GM21576 (cell line): Measurements from ENCODE around the gene ADGRB3.
A peak's percentile ranks its signal among the peaks of the same experiment; 100 is the strongest.
"Not testable (repeated sequence)": the region's sequence is repeated elsewhere in the genome, so short reads cannot be mapped to it uniquely, and the experiment has no call there.

Source experiments
- ATAC-seq: cut with Tn5 transposase; IDR thresholded peaks from one replicate; pipeline ENCODE4 v1.9.1; 2021; ENCODE audit warnings: mild to moderate bottlenecking, moderate library complexity; ENCODE audit not compliant: unreplicated experiment

ADGRB3 gene

DNA sequence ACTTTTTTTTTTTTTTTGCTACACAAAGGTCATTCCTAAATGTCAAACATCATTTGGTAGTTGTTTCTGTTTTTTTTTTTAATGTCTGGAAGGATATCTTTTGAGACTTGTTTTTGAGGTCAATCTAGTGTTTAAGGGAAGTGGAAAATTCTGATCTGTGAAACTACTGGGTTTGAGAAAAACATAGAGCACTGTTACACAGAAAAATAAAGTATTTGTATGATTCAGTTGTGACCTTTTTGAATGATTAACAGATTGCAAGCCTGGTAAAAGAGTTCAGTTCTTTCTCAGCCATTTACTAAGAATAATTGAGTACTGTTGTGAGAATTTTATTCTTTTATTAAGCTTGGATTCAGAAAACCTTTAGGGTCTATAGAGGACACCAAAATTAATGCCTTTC, 276.7 kb downstream of the ADGRB3 start:
- ATAC-seq = no peak

DNA sequence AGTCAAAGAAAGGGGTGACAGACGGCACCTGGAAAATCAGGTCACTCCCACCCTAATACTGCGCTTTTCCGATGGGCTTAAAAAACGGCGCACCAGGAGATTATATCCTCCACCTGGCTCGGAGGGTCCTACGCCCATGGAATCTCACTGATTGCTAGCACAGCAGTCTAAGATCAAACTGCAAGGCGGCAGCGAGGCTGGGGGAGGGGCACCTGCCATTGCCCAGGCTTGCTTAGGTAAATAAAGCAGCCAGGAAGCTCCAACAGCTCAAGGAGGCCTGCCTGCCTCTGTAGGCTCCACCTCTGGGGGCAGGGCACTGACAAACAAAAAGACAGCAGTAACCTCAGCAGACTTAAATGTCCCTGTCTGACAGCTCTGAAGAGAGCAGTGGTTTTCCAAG, 277.7 kb downstream of the ADGRB3 start:
- not testable (repeated sequence) for ATAC-seq

DNA sequence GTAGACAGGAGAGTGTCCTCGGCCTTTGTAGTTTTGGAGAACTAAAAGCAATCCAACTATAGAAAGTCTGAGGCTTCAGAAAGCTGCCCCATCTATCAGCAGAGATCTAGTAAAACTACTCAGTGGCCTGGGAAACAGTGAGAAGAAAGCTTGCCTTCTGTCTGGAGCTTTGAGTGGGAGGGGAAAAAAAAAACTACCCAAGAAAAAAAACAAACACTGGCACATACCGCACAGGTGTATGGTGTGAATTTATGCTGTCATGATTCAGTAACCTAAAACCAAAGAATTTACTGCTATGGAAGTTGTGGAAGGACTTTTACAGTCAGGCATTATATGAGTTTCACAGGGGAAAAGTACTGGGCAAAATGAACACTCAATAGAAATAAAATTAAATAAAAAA, 280.5 kb downstream of the ADGRB3 start:
- ATAC-seq = no peak

DNA sequence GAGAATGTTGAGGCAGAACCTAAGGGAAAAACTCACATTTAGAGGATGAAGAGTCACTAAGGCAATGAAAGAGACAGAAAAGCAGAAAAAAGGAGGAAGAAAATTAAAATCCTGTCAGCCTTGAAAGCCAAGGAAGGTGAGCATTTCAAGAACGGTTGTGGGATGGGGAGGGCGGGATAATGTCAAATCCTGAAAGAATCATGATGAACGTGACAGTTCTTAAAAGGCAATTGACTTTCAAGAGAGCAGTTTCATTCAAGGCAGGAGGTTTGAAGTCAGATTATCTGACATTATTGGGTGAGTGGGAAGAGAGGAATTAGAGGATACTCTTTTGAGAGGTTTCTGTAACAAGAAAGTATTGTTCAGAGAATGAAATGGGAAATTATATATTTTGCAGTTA, 284.5 kb downstream of the ADGRB3 start:
- ATAC-seq = no peak

- ATAC-seq = no peak
These were observed 306.3 kb downstream of the ADGRB3 start for GRCh38 chr6:68941345-68941744.

- no peak for ATAC-seq
These were observed 312.6 kb downstream of the ADGRB3 start for GRCh38 chr6:68947721-68948120.

GRCh38 chr6:68951270-68951669, 316.2 kb downstream of the ADGRB3 start:
- no peak for ATAC-seq

GRCh38 chr6:68958327-68958726, 323.2 kb downstream of the ADGRB3 start:
- ATAC-seq = no peak

DNA sequence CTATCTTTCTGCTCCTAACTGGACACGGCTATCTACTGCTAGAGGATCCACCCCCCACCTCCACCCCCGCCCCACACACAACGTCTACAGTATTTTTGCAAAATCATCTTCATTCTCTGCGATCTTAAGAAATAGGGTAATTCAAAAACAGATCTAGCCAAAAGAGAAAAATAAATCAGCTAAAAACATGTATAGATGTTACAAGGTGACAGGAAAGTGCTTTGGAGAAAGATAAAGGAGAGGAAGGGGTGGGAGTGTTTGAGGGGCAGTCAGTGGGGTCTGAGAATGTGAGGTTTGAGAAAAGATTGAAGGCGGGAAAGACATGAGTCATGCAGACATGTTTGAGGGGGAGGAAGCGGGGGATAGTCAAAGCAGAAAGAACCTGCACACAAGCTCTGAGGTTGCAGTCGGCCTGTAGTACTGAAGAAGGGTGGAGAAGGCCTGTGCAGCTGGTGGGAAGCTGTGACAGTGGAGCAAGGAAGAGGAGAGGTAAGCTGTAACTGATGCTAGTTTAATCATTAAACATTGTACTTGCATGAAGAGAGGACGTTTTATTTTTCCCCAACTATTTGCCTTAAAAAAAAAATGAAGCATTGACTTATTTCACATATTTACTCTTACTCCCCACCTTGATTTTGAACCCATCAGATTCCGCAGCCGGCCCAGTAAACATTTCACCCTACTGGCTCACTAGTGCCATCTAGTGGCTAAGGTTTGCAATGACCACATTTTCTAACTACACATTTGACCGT, 332.6 kb downstream of the ADGRB3 start:
- ATAC-seq = peak; percentile 84

GRCh38 chr6:68968301-68968649, 333.2 kb downstream of the ADGRB3 start:
- no peak for ATAC-seq

GRCh38 chr6:68973066-68973465, 338.0 kb downstream of the ADGRB3 start:
- ATAC-seq = no peak

DNA sequence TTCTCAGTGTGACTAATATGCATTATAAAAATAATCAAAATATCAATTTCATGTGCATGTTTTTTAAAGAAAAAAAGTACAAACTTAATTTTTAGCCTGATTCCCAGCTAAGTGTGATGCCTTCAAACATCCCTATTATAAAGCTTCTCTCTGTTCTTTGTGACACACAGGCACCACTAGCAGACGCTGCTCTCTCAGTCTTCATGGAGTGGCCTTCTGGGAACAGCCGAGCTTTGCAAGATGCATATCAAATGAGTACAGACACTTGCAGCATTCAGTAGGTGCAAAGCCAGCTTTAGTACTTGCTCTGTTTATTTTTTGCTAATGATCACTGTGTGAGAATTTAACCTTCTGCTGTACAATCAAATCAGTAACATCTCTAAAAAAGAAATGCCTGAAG, 340.0 kb downstream of the ADGRB3 start:
- no peak for ATAC-seq

DNA sequence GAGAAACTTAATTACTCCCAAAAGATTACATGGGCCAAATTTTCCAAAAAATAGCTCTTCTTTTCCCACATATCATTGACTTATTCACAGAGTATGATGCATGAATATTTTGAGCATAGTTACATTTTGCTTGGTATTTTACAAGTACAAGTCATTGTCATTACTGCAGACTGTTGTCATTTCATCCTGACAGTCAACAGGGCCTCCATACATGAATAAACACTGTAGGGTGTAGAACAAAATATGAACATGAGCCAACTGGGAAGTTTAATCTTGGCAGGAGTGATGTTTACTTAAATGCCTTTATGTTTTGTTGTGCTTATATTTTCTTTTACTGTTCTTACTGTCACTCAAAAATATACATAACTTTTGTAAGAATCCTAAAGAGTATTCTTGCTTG, 340.7 kb downstream of the ADGRB3 start:
- no peak for ATAC-seq

DNA sequence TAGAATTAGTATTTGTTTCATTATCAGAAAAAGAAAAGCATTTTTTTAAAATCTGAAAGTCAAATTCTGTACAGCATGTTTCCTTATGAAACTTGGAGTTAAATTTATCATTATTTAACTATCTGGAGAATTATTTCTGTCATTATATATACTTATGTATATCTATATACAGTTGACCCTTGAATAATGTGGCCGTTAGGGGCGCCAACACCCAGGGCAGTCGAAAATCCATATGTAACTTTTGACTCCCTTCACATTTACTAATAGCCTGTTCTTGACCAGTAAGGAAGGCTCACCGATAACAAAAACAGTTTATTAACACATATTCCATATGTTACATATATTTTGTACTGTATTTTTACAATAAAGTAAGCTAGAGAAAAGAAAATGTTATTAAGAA, 341.2 kb downstream of the ADGRB3 start:
- no peak for ATAC-seq

GRCh38 chr6:68978411-68978810, 343.3 kb downstream of the ADGRB3 start:
- no peak for ATAC-seq

DNA sequence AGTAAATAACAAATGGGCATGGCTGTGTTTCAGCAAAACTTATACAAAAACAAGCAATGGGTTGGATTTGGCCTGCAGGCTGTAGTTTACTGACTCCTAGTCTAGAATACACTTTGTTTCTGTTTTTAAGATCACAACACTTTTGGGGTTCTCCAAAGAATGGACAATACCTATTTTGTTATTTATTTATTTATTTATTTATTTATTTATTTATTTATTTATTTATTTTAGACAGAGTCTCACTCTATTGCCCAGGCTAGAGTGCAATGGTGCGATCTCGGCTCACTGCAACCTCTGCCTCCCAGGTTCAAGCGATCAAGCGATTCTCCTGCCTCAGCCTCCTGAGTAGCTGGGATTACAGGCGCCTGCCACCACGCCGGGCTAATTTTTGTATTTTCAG, 346.6 kb downstream of the ADGRB3 start:
- not testable (repeated sequence) for ATAC-seq

DNA sequence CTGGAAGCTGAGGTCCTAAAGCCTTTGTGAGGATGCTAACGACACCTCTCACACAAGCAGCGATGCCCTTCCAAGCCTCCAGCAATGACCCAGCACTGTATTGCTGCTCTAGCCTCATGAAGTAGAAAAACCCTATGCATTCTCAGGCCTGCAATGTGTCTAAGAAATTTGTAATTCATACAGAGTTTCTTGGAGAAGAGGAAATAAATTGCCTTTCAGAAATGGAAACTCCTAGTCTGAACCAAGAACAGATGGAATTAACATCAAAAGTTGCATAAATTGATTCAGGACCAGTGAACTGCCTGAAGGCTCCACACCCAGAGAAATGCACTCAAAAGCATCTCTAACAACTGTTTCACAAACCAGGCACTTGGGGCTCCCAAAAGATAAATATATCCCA, 353.6 kb downstream of the ADGRB3 start:
- no peak for ATAC-seq

- ATAC-seq = no peak
These were observed 355.2 kb downstream of the ADGRB3 start for GRCh38 chr6:68990317-68990716.

GRCh38 chr6:68993911-68994310, 358.8 kb downstream of the ADGRB3 start:
- no peak for ATAC-seq

- ATAC-seq = no peak
These were observed 359.4 kb downstream of the ADGRB3 start for GRCh38 chr6:68994521-68994920.

GRCh38 chr6:69005199-69005598, 370.1 kb downstream of the ADGRB3 start:
- ATAC-seq = no peak

DNA sequence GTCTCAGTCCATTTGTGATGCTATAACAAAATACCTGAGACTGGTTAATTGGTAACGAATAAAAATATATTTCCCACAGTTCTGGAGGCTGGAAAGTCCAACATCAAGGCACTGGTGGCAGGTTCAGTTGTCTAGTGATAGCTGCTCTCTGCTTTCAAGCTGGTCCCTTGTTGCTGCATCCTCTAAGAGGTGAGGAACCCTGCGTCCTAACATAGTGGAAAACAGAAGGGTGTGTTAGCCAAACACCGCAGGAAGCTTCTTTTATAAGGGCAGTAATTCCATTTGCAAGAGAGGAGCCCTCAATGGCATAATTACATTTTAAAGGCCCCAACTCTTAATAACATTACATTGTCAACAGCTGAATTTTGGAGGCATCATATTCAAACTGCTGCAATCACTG, 372.7 kb downstream of the ADGRB3 start:
- no peak for ATAC-seq

DNA sequence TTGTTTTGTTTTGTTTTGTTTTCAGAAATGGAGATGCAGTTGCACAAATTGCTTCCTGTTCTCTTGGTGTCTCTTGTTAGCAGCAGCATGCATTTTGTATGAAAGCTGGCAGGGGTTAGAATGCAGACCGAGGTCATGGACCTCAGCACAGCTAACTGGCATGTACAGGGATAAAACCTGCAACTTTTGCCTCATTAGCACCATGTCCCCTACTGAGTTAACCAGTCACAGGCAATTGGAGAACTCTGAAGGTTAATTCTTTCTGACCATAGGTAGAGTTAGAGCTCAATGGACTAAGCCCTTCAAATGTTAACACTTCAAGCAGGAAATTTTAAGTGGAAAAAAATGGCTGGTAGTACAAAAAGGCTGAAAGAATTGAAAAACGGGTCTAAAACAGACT, 377.1 kb downstream of the ADGRB3 start:
- no peak for ATAC-seq
